NCI-H1694 (cell line): Measurements from ENCODE around the gene VAV3.
A peak's percentile ranks its signal among the peaks of the same experiment; 100 is the strongest.
"Not testable (repeated sequence)": the region's sequence is repeated elsewhere in the genome, so short reads cannot be mapped to it uniquely, and the experiment has no call there.

Experiments used
- DNase-seq: peaks from one replicate; lab custom pipeline; 2025; lab: John Stamatoyannopoulos, UW

VAV3 gene

GRCh38 chr1:107680579-107680985 is 284.4 kb downstream of the VAV3 start:
- DNase-seq, result no peak

DNA sequence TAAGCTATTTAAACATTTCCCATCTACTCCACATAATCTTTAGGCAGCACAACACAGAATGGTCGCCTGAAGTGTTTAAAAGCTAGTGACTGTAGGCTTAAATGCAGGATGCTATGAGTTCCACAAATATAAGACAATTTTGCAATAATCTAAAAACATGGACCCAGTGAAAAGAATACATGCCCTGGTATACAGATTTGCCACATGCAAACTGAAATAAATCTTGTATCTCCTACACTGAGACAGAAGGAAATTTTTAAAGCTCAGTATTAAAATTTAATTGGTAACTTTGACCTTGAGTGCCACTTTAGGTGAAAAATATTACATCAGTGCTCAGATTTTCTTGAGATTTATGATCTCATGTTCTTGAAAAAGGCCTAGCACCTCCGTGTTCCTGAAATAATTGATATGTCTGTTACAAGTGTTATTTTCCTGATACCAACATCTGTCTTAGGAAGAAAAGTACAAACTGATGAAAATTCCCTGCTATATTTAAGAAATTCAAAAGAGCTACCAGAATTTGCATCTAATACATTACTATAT is 285.5 kb downstream of the VAV3 start:
- no peak for DNase-seq

DNA sequence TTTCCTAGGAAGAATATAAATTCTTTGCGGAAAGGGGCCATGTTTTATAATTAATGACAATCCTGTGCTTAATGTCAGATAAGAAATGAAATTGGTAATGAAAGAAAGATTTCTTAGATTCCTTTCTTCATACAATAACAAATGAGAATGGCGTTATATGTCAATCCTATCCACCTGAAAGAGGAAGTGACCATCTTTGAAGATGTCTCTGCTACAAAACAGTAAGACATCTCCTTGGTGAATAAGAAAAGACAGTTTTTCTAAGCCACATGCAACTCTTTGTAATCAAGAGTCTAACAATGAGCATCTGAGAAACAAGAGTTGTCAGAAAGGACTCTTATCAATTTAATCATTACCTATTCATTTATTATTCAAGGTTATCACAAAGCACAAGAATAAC is 286.0 kb downstream of the VAV3 start:
- no peak for DNase-seq

- no peak for DNase-seq
Observed at GRCh38 chr1:107677697-107678096, 287.3 kb downstream of the VAV3 start.

GRCh38 chr1:107674486-107674885 is 290.5 kb downstream of the VAV3 start:
- no peak for DNase-seq

GRCh38 chr1:107673006-107673405 is 292.0 kb downstream of the VAV3 start:
- DNase-seq, result no peak

- no peak for DNase-seq
Observed at GRCh38 chr1:107670397-107671040, 294.5 kb downstream of the VAV3 start.

DNA sequence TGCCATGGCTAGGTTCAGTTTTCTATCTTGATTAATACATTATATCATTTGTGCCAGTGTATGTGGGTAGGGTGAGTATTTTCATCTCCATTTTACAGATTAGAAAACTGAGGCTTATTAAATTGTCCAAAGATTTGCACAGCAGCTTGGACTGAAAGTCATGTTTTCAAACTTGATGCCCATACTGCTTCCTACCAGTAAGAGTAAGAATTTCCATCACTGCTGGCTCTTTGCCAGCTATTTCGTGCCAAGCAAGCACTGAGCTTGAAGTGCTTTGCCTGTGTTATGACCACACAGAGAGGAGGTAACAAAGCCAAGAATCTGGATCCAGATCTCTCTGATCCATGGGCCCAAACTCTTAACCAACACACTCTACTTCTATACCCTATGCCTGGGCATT is 295.0 kb downstream of the VAV3 start:
- DNase-seq, result peak; percentile 39

GRCh38 chr1:107668762-107669161 is 296.2 kb downstream of the VAV3 start:
- no peak for DNase-seq

DNA sequence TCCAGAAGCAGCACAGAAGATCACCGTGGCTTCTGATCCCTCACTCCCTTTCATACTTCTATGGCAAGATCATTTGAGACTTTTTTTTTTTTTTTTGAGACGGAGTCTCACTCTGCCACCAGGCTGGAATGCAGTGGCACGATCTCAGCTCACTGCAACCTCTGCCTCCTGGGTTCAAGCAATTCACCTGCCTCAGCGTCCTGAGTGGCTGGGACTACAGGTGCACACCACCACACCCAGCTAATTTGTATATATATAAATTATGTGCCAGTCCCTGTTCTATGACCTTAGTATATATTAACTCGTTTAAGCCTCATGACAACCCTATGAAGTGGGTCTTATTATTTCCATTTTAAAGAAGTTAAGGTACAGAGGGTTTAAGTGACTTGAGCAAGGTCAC is 298.5 kb downstream of the VAV3 start:
- no peak for DNase-seq

GRCh38 chr1:107664982-107665925 is 299.7 kb downstream of the VAV3 start:
- DNase-seq, result no peak

GRCh38 chr1:107662971-107663370 is 302.0 kb downstream of the VAV3 start:
- DNase-seq, result no peak

DNA sequence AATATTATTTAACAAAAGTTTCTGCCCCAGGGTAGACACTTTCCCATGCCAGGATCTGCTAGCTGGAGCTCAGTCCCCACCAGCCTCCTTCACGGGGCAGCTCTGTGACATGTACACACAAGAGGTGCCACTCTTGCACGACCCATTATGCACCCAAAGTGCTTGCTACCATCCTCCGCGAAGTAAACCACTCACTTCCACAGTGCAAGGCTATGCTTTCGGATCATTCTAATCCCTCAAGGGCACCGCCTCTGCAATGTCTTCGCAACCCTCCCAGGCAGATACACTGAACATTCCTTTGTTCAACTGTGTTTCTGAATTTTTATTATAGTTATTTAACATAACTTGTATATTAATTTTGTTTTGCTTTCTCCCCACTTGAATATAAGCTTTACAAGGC is 303.8 kb downstream of the VAV3 start:
- DNase-seq, result no peak

- no peak for DNase-seq
Observed at GRCh38 chr1:107659961-107660360, 305.0 kb downstream of the VAV3 start.

DNA sequence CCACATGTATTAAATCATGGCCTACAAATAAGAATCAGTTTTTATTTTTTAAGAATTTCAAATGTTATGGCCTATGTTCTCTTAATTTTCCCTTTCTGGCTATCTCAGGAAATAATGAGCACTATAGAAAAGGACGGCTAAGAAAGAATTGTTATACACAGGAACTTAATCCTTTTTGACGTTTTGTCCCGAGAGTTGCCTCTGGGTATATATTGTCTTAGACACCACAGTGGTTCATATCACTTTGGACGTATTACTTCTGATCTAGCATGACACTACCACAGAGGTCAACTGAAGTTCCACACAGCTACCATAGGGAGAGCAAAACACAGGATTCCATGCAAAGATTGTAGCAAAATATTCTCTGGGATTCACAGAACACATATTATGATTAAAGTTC is 307.6 kb downstream of the VAV3 start:
- DNase-seq, result no peak

DNA sequence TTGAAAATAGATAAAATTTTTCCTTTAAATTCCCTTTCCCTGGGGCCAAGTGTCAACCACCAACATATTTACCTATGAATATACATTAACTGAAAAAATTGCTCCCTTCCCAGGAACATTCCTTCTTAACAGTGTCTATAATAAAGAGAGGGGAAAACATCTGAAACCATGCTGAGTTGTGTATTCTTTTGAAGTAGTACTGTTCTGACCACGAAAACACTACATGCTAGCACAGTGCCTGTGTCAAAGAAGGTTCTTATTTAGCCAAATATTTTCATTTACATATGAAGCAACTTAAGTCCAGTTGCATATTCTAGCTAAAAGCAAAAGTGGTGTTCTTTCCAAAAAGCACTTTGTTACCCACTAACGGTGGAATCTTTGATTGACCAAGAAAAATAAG is 311.2 kb downstream of the VAV3 start:
- no peak for DNase-seq

- no peak for DNase-seq
Observed at GRCh38 chr1:107653005-107653404, 312.0 kb downstream of the VAV3 start.

DNA sequence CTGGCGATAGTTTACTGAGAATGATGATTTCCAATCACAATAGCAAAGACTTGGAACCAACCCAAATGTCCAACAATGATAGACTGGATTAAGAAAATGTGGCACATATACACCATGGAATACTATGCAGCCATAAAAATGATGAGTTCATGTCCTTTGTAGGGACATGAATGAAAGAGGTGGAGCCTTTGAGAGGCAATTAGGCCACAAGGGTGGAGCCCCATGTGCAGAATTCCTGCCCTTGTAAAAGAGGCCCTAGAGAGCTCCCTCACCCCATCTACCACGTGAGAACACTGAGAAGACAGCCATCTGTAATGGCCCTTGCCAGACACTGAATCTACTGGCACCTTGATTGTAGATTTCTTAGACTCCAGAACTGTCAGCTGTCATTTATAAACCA is 314.2 kb downstream of the VAV3 start:
- DNase-seq, result not testable (repeated sequence)

DNA sequence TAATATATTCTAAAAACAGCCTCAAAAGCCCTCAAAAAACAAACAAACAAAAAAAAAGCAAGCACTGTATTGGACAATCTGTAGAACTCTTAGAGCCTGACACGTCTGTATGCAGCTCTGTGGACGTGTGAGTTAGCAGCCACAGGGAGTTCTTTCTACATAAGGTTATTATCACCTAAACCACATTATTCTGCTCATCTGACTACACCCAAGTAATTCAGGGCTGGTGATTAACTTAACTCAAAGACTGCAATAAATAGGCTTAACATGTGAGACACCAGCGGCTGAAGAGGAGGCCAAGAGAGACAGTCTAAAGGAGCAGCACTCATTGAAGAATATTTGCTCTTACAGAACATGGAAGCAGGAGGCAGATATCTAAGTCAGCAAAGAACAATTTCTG is 316.0 kb downstream of the VAV3 start:
- no peak for DNase-seq

DNA sequence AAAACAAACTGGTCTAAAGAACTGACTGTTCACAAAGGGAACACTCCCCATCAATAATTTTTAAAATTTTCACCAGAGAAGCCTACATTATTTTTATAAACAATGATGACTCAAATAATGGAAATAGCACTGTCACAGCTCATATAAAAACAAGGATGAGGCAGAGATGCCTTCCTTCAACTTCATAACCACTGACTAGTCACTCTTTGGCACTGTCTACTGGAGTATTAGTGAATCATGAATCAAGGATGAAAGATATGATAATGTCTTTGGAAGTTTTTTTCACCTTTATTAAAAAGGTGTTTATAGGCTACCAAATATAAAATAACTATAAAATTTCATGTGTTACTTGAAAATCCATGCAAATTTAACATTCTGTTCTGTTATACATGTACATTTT is 316.9 kb downstream of the VAV3 start:
- DNase-seq, result no peak

DNA sequence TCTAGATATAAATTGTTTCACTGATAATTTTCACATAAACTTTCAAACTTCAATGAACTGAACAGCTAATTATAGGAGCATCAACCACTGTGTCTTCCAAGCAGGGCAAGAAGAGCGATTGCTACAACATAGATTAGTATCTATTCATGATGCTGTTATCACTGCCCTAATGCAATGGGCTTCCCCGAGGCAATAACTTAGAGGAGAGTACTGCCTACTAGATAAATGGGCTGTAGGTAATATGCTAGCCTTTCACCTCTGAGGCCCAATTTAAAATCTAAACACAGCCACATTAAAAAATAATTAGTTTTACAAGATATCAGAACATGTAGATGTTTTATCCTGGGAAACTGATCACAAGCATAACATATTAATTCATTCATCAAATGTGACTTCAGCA is 318.0 kb downstream of the VAV3 start:
- DNase-seq, result no peak

DNA sequence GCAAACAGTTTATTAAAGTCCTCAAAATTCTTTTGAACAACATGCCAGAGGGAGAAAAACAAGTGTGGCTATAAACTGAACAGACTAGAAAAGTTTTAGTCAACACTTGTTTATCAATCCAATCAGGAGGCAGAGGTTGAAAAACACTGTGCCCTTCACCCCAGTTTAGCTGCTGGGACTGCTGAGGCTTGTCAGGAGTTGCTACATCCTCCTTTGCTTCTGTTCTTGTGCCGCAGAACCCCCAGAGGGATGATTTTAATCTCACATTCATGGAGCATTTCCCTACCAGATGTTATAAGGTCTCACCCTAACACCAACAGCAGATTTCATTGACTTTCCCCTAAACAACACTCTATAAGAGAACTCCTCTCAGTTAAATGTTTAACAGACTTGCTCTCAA is 321.2 kb downstream of the VAV3 start:
- DNase-seq, result no peak

DNA sequence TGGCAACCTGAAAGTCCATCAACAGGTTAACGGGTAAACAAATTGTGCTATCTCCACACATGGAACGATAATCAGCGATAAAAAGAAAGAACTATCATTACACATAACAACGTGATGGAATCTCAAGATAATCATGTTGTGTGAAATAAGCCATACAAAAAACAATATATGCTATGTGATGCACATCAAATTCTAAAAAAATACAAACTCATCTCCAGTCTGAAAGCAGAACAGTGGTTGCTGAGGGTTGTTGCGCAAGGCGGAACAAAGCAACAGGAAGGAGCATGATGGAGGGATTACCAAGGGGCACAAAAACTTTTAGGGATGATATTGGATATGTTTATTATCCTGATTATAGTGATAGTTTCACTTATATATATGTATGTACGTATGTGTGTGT is 324.8 kb downstream of the VAV3 start:
- DNase-seq, result no peak
